GM12872 (cell line): ENCODE results near the gene PPL.

Experiments used
- TF ChIP-seq, protein P1 (sequence below): IDR thresholded peaks from 3 replicates; pipeline ENCODE4 v1.5.1; 2011; ENCODE audit warnings: low read depth, mild to moderate bottlenecking, low read length, moderate library complexity; ENCODE audit not compliant: insufficient read depth

Gene PPL, protein sequence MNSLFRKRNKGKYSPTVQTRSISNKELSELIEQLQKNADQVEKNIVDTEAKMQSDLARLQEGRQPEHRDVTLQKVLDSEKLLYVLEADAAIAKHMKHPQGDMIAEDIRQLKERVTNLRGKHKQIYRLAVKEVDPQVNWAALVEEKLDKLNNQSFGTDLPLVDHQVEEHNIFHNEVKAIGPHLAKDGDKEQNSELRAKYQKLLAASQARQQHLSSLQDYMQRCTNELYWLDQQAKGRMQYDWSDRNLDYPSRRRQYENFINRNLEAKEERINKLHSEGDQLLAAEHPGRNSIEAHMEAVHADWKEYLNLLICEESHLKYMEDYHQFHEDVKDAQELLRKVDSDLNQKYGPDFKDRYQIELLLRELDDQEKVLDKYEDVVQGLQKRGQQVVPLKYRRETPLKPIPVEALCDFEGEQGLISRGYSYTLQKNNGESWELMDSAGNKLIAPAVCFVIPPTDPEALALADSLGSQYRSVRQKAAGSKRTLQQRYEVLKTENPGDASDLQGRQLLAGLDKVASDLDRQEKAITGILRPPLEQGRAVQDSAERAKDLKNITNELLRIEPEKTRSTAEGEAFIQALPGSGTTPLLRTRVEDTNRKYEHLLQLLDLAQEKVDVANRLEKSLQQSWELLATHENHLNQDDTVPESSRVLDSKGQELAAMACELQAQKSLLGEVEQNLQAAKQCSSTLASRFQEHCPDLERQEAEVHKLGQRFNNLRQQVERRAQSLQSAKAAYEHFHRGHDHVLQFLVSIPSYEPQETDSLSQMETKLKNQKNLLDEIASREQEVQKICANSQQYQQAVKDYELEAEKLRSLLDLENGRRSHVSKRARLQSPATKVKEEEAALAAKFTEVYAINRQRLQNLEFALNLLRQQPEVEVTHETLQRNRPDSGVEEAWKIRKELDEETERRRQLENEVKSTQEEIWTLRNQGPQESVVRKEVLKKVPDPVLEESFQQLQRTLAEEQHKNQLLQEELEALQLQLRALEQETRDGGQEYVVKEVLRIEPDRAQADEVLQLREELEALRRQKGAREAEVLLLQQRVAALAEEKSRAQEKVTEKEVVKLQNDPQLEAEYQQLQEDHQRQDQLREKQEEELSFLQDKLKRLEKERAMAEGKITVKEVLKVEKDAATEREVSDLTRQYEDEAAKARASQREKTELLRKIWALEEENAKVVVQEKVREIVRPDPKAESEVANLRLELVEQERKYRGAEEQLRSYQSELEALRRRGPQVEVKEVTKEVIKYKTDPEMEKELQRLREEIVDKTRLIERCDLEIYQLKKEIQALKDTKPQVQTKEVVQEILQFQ (N-terminal part only)

DNA sequence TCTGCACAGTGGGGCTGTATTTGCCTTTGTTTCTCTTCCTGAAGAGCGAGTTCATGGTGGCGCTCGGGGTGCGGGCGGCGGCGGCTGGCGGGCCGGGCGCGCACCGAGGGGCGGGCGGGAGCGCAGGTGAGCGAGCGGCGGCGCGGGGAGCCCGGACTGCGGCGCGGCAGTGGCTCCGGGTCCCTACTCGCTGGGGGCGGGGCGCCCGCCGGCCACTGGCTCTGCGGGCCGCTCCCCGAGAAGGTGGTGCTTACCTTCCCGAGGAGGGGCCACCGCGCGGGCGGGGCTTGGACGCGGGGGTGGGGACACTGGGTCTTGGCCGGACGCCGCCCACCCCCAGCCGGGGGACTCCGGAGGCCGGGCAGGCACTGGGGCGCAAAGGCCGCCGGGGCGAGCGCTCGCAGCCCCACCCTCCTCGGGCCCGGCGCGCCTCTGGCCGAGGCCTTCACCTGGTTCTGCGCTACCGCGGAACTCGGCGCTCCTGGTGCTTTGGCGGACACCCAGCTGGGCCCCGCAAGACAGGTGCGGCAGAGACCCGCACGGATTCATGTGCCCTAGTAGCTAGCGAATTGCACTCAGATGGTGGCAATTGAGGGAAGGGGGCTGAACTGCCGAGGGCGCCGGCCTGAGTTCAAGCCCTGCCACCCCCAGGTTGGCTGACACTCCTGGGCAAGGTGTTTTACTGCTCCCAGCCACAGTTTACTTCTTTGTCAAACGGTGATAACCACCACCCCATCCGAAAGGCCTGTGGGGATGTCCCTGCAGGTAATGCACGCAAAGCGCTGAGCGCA is at the start of gene PPL:
TSS of gene PPL (minus strand) at position 158 of the 791 bp plus-strand sequence. CDS start at position 55, 103 bp downstream.
- TF ChIP-seq, protein P1, sequence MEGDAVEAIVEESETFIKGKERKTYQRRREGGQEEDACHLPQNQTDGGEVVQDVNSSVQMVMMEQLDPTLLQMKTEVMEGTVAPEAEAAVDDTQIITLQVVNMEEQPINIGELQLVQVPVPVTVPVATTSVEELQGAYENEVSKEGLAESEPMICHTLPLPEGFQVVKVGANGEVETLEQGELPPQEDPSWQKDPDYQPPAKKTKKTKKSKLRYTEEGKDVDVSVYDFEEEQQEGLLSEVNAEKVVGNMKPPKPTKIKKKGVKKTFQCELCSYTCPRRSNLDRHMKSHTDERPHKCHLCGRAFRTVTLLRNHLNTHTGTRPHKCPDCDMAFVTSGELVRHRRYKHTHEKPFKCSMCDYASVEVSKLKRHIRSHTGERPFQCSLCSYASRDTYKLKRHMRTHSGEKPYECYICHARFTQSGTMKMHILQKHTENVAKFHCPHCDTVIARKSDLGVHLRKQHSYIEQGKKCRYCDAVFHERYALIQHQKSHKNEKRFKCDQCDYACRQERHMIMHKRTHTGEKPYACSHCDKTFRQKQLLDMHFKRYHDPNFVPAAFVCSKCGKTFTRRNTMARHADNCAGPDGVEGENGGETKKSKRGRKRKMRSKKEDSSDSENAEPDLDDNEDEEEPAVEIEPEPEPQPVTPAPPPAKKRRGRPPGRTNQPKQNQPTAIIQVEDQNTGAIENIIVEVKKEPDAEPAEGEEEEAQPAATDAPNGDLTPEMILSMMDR, result no peak

DNA sequence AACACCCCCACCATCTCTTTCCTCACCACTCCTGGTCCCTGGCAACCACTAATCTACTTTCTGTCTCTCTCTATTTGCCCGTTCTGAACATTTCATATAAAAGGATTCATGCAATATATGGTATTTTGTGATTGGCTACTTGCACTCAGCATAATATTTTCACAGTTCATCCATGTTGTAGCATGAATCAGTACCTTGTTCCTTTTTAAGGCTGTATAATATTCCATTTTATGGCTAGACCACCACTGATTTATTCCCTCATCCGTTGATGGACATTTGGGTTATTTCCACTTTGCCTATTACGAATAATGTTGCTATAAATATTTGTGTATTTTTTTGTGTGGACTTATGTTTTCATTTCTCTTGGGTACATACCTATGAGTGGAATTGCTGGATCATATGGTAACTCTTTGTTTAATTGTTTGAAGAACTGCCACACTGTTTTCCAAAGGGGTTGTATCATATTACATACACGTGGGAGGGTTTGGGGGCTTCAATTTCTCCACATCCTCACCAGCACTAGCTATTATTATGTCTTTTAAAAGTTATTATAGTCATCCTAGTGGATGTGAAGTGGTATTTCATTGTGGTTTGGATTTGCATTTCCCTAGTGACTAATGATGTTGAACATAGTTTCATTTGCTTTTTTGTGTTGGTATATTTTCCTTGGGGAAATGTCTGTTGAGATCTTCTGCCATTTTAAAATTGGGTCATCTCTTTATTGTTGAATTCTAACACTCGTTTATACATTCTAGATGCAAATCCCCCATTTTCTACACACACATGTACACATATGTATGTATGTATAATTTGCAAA is 47.4 kb upstream of the PPL start:
- TF ChIP-seq, protein P1, result no peak

DNA sequence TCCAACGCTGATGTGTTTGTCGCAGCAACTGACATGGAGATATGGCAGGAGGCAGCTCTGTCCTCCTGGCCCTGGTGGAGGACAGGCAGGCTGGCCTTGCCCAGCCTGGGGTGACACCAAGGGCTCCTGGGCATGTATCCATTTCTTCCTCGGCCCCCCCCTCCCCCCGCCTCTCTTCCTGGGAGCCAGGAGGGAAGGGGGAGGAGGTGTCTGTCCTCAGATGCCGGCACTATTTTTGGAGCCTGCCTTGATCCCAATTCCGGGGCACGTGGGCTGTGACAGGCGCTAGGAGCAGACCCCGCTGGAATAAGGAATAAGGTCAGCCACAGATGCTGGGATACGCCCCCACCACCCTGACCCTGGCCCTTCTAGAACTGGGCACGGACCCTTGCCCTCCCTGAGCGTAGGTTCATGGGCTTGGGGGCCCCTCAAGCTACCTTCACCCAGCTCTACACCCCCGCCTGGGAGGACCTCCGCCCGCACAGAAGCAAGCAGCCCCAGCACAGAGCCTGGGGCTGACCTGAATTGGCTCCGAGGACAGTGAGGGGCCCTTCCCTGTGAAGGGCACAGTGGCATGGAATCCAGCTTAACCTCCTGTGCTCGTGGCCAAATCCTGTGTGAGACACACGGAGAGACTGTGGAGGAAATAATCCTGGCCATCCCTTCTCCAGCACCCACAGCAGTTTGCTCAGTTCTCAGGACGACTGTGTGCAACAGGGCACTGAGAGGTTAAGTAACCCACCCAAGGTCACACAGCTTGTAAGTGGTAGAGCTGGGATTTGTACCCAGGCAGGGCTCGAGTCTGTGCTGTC is 45.3 kb upstream of the PPL start:
- TF ChIP-seq, protein P1, result no peak

DNA sequence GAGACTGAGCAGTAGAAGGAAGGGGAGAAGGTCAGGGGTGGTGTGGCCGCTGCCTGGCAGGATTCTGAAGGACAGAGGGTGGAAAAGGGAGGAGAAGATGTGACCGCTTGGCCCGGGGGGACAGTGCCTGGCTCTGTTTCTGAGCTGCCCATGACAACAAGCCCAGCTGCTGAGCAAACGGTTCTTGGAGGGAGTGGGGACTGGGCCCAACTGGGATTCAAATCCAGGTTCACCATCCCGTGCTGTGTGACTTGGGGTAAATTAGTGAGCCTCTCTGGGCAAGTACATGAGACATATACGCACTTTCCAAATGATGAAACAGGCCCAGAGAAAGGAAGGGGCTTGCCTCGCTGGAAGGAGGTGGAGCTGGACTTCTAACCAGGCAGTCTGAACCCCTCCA is 44.5 kb upstream of the PPL start:
- TF ChIP-seq, protein P1, result no peak

DNA sequence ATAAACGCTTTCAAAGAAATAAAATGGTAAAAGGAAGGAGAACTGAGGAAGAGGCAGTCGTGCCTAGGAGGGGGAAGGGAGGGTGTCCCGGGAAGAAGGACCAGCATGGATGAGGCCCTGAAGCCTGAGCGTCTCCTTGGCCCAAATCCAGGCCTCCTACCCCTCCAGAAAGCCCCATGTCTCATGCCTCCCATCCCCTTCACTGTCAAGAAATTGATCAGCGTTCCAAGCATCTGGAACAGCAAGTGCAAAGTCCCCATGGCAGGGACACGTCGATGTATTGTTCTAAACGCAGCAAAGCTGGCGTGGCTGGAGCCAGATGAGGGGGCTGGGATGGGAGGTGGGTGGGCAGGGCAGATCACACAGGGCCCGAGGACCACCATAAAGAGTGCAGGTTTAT is 43.7 kb upstream of the PPL start:
- TF ChIP-seq, protein P1, result no peak
